Measurements from ENCODE around the gene HMGXB4. TPM values are rescaled to one million over a fixed set of nuclear protein-coding genes. Genes with fewer than 3 reads are reported as not detected.

Gene HMGXB4
- polyA plus RNA-seq, 4 donors: 24.4 to 29.7 (median 28.8) TPM

DNA sequence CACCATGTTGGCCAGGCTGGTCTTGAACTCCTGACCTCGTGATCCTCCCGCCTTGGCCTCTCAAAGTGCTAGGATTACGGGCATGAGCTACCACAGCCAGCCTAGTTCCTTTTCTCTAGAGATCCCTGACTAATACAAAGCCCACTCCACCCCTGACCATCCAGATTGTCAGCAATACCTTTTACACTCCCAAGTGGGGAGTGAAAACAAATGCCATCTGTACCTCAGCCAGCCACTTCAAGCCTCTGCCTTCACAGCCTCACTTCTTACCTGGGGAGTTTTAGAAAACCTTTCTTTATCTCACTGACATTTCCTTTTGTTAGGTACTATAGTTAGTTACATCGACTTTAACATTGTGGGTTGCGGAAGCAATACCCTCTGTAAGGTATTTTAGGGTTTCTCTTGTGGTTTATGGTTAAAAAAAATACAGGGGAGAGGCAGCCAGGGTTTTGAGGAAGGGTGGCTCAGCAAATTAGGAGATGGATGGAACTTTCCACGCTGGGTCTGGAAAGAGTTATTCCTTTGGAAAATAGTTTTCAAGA lies 51.3 kb downstream of the HMGXB4 start:
- DNase-seq (ENCODE audit: low read depth in 4 of 4, low spot score in 3 of 4): no peak

DNA sequence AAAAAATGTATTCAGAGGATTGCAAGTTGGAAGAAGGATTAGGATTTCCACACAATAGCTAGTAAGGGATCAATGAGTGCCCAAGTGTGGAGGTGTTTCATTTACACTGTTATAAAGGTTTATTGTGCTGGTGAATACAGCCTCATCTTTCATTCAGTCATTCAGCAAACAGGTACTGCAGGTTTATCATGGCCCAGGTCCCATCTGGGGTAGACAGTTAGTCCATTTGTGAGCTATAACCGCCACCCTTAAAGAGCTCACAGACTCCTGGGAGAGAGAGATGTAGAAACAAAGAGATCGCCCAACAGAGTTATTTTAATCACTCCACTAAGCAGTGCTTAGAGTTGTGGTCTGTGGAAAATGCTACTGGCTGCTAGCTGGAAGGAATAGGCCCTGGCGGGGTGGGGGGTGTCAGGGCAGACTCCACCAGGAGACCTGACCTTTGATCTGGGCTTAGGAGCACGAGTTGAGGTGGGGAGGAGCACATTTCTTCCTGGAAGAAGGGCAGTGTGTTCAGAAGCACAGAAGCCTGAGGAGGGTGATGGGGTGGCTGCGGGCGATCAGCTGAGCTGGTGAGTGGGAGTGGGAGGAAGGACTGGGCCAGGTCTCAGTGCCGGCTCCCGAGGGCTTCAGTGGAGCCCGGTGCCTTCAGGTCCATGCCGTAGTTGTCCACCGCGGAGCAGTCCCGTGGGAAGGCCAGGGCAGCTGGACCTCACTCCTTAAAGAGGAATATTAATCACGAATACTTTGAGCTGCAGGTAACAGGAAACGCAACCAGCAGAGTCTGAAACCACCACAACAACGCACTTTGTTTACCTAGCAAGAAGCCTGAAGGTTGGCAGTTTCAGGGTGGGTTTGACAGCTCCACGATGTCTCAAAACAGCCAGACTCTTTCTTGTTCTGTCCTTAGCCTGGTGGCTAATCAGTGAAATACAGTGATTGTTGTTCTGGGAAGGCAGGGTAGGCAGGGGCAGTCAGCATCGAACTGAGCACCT lies 53.6 kb downstream of the HMGXB4 start:
- no peak for DNase-seq (ENCODE audit: low read depth in 4 of 4, low spot score in 3 of 4)

DNA sequence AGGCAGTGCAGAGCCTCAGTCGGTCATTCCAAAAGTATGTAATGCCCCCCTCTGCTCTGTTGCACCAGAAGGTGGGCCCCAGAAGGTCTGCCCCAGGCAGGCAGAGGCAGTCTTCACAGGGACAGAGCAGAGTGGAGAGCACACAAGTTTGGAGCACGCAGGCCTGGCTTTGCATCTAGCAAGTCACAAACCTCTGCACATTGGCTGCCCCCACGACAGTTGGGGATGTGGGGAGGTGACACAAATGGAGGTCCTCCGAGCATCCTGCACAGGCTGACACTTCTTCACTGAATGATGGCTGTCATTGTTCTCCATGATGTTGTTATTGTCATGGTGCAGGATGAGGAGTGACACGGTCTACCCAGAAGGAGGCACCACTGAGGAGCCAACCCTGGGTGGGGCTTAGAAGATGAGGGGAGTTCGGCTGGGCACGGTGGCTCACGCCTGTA lies 54.3 kb downstream of the HMGXB4 start:
- DNase-seq (ENCODE audit: low read depth in 4 of 4, low spot score in 3 of 4): no peak

DNA sequence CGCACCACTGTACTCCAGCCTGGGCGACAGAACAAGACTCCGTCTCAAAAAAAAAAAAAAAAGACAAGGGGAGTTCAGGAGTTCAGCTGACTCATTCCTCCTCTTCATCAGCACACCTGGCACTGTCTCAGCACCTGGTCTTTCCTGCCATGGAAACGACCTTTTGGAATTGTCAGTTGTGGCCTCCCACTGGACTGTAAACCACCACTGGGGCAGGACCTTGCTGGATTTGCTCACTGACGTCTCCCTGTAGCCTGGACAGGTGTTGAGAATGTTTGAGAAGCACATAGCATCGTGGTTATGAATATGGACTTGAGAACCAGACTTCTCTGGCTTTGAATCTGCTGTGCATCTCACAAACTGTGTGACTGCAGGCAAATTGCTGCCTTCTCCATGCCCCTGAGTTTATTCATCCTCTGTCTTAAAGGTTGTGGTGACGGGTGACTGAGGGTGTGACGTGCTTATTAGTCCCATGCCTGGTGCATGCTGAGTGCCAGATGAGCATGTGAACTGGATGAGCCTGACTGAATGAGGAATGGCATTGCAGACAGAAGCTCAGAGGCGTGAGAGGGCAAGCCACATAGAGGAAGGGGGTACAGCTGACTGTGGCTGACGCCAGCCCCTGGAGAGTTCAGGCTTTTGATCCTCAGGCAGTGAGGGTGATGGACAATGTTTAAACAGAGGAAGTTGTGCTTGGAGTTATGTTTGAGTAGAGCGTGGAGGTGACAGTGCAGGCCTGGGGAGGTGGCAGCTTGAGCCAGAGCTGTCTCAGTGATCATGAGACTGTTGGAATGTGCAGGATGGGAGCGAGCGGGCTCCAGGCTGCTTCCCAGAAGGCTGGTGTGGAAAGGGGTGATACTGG lies 55.1 kb downstream of the HMGXB4 start:
- no peak for DNase-seq (ENCODE audit: low read depth in 4 of 4, low spot score in 3 of 4)

DNA sequence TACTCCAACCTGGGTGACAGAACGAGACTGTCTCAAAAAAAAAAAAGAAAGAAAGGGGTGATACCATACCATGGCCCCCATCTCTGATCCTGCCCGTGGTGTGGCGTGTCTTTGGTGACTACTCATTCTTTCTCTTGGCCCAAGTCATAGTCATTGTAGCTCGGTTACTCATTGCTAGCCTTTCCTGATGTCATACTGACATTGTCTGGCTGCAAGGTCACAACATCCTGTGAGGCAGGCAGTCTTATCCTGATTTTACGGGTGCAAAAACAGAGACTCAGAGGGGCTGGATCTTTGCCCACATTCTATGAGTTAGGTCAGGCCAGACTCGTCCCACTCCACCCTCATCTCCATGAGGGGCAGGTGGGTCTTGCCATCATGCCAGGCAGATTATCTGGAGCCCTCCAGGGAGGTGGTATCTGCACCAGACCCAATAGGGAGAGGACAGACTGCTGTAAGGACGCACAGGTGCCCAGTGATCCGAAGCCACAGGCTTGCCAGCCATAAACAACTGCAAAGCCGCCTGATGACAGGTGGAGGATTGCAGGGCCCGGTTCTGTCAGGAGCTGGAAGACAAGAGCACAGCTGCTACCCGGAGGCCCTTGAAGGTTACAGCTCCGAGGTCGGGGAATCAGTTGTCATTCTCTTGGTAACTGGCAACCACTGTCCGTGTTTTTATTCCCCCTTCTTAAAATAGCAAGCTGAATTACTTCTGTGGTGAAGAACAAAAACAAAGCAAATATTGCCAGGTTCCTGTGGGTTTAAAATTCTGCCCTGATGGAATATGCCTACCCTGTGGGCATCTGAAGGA lies 56.2 kb downstream of the HMGXB4 start:
- no peak for DNase-seq (ENCODE audit: low read depth in 4 of 4, low spot score in 3 of 4)

- no peak for DNase-seq (ENCODE audit: low read depth in 4 of 4, low spot score in 3 of 4)
Measured at GRCh38 chr22:35314161-35314942, 57.1 kb downstream of the HMGXB4 start.

- DNase-seq (ENCODE audit: low read depth in 4 of 4, low spot score in 3 of 4): no peak
Measured at GRCh38 chr22:35315141-35315854, 58.0 kb downstream of the HMGXB4 start.

- no peak for DNase-seq (ENCODE audit: low read depth in 4 of 4, low spot score in 3 of 4)
Measured at GRCh38 chr22:35315855-35316745, 58.8 kb downstream of the HMGXB4 start.

GRCh38 chr22:35316751-35317150 lies 59.5 kb downstream of the HMGXB4 start:
- no peak for DNase-seq (ENCODE audit: low read depth in 4 of 4, low spot score in 3 of 4)

GRCh38 chr22:35317680-35318290 lies 60.5 kb downstream of the HMGXB4 start:
- DNase-seq (ENCODE audit: low read depth in 4 of 4, low spot score in 3 of 4): no peak

GRCh38 chr22:35318346-35319215 lies 61.3 kb downstream of the HMGXB4 start:
- DNase-seq (ENCODE audit: low read depth in 4 of 4, low spot score in 3 of 4): no peak

DNA sequence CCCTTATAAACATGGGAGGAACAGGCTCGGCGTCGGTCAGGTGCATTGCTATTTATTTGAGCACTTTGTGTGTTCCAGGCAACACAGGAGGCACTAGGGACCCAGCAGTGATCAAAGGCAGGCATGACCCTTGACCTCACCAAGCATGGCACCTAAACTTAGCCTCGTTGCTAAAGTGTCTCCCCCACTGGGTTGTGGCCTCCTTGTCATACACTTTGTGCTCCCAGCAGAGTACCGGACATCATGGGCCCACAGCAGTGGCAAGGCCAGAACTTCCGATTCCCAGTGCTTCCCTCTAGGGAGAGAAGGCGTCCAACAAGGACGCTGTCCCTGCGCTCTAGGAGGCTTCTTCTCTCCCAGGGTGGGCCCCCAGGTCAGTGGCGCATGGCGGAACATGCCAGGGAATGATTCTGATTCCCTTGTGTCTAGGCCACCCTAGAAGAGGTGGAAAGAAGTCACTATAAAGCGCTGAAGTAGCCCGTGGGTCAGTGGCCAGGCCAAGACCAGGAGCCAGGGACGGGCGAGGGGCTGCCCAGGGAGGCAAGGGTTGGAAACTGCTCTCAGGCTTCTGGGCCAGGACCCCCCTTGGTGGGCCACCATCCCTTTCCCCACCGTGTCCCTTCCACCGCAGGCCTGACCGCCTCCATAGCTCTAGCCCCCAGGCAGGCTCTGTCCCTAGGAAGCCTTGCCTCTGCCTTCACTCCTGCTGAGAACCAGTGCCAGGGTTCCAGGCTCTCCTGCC lies 62.1 kb downstream of the HMGXB4 start:
- no peak for DNase-seq (ENCODE audit: low read depth in 4 of 4, low spot score in 3 of 4)

DNA sequence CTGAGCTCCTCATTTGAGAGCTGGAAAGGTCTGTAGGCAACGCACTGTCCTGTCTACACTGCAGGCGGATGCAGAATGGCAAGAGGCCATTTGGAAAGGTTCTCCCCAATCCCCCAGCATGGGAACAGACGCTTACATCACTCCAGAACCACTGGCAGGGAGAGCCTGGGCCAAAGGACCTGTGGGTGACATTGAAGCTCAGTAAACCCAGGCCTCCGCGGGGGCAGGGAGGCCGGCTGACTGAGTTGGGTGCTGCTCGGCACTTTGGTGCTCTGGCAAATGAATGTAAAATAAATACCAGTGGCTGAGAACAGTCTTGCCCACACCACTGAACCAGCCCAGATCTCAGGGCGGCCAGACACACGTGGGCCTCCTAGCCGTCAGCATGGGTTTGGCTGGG lies 64.8 kb downstream of the HMGXB4 start:
- DNase-seq (ENCODE audit: low read depth in 4 of 4, low spot score in 3 of 4): no peak

- no peak for DNase-seq (ENCODE audit: low read depth in 4 of 4, low spot score in 3 of 4)
Measured at GRCh38 chr22:35322893-35323292, 65.6 kb downstream of the HMGXB4 start.

DNA sequence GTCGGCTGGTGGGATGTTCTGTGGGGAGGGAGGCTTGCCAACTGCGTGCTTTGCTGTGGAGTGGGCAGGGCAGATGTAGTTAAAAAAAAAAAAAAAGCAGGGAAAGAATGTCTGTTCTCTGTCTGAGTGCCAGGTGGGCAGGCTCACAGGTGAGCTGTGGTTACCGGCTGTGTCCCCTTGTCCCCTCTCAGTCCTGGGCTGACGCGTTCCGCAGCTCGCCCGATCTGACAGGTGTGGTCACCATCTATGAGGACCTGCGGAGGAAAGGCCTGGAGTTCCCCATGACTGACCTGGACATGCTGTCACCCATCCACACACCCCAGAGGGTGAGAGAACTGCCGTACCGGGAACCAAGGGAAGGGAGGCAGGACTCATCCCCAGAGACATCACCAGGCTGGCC lies 66.0 kb downstream of the HMGXB4 start:
- no peak for DNase-seq (ENCODE audit: low read depth in 4 of 4, low spot score in 3 of 4)

- no peak for DNase-seq (ENCODE audit: low read depth in 4 of 4, low spot score in 3 of 4)
Measured at GRCh38 chr22:35324067-35324466, 66.8 kb downstream of the HMGXB4 start.
